Inflammatory macrophage (primary cell): ENCODE measurements around the gene IQGAP2.
"Not testable (repeated sequence)": the region's sequence is repeated elsewhere in the genome, so short reads cannot be mapped to it uniquely, and the experiment has no call there.

Experiments used
- DNase-seq, 2 donors: peaks; one replicate each; pipeline ENCODE4 v3.0.0-alpha.2; 2020 to 2022

The IQGAP2 gene

DNA sequence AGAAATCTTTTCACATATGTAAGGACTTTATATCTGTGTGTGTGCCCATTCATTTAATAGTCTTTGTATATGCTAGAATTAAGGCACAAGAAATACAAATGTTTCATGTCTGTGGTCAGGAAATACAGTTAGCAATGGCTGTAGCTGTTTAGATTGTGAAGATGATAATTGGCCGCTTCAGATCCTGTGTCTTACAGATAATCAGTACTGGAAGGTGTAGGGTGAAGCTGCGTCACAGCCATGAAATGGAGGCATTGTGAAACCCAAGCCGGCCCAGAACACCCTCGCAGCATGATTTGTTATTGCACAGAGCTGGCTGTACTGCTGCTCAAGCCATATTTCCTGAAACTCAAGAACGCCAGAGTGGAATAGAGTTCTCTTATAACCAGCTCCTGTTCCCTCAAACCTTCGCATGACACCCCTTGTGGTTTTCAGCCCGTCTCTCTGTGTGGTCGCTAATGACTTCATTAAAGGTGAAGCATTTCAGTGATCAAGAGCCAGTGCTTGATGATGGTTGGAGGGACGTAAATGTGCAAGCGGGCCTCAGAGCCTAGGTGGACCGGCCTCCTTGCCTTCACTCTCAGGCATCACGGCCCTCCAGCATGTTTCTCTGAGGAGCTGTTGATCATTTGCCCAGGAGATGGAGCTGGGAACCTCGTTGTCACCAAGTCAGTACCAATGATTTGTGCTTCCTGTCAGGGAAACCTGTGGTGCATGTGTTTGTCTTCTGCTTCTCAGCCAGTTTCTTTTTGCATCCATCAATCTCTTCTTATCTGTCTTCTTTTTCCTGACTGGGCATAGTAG, 140.0 kb downstream of the IQGAP2 start:
- DNase-seq, result peak; percentile 83 to 91

DNA sequence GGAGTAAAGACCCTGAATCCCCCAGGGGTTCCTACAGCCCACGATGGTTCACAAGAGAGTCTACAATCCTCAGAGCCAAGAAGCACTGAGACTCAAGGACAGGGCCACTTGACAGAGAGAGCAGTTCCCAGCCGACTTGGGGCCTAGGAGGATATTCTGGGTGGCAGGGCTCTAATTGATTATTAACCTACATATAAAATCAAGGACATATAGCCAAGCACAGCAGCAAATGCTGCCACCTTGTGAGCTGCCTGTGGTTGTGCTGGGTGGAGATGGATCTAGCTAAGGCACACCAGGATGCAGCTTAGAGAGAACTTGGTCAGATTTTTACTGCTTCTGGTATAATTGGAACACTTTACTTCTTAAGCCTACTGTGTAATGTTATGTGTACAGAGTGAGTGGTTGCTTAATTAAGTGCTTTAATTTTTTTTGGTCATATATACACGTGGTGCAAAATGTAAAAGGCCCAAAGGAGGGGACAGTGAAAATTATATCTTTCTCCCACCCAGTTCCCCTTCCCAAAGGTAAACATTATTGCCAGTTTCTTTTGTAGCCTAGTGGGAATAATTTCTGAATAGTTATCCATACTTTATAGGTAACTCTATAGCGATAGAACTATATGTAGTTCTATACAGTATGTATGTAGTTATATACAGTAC, 141.3 kb downstream of the IQGAP2 start:
- DNase-seq, result peak; percentile 66 to 70

DNA sequence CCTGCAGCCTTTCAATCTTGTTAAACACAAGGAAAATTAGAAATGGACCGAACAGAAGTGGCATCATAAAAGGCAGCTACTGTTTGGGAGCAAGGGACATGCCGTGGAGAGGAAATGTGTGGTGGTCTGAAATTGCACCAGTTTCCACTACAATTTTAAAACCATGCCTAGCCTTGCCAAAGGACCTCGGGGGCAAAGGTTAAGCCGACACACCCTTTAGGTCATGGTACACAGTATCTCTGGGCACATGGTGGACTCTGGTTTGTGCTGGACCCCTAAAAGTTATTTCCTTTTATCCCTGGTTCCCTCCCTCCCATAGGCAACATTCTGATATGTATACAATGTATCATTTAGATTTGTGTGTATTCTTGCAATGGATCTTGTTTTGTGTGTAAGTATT, 142.1 kb downstream of the IQGAP2 start:
- DNase-seq, result no peak

DNA sequence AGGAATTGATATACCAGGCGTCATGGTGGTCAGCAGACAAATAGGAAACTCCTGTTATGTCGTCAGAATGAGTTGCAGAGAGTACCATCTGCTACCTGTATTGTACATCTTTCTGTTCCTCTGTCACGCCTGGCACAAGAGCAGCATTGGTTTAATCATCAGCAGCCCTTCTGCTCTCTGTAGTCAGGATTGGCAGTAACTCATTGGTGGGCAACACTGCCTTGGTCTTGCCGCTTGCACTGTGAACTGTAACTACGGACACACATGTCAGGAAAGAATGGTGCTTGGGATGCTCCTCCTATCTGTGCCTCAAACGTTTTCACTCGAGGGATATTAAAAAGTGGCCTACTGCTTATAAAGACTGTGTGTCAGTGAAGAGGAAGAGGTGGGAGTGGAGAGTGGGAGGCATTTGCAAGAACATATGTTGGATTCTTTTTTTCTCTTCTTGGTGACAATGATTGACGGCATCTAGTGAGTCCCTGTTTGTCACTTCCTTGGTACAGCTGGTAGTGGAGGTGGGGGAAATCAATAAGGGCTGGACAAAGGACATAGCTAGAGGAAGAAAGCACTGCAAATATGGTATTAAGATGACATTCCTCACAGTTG, 143.5 kb downstream of the IQGAP2 start:
- peak; percentile 76 to 92 for DNase-seq

DNA sequence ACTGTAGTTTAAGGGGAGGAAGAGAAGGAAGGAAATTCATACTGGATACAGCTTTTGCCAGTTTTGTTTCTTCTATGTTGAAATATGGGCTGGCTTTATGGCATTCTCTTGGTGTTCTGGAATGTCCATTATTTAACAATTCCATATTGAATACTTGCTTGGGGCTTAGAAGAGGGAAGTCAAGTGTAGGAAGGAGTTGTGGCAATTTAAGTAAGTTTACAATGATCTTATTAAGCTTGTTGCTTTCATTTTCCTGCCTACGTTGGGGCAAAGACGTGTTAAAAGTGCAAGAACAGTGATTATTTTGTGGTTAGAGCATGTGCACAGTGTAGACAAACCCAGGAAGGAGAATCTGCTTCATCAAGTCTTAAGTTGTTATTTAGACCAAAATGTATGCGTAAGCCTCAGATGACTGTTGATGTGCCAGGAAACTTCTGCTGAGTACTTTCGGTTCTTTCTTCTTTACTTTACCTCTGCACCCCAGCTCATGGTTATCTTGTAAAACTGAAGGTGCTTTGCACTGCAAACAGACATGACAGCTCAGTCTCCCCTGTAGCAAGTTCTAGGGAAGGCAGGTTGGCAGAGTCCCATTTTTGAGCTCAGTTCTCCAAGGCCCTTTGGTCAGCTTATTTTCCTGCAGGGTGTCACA, 144.3 kb downstream of the IQGAP2 start:
- DNase-seq, result peak; percentile 92

DNA sequence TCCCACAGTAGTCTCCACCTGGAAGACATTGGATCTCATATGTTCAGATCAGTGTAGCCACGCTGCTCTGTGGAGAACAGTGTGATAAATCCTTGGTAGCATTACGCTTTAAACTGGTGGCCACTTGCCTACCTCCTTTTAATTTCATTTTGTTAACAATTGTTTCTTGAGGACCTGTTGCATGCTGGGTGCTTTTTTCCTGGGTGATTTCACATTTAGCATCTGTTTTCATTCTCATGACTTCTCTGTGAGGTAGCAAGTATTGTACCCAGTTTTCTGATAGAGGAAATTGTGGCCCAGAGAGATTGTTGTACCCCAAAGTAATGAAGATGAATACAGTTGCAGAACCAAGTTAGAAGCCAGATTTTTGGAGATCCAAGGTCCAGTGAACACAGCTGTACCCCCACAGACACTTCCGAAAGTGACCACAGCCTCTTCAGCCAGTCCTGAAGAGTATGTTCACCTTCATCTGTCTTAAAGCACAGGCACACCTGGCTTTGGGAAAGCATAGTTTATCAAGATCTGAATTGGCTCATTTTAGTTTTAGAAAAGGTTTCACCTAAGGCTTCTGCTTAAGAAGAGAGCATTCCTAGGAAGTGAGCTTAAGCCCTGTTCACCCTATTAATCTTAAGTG, 144.9 kb downstream of the IQGAP2 start:
- DNase-seq, result peak in 1 of 2 donors; percentile 2

DNA sequence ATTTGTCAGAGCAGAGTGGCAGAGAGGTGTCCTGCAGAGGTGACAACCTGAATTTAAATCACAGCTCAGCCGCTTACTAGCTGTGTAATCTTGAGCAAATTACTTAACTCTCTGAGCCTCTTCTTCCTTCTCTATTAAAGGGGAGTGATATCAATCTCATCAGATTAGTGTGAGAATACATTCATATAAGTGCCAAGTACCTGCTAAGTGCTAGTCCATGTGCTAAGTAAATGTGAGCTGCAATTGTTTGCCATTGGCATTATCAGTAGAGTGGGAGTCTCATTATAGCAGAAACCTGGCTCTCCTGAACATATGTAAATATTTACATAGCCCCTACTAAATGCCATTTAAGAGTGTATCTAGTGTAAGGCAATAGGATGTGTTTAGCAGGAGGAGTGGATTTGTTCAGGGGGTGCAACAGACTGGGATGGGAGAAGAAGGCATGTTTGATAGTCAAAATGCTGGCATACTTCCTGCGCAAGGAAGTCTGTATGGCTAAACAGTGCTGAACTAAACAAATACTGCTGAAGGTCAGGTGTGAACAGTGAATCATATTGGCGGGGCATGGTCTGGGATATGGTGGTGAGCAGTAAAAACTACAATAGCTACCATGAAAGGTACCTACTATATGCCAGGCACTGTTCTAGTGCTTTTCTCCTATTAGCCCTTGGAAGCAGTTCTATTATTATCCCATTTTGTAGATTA, 145.6 kb downstream of the IQGAP2 start:
- no peak for DNase-seq

DNA sequence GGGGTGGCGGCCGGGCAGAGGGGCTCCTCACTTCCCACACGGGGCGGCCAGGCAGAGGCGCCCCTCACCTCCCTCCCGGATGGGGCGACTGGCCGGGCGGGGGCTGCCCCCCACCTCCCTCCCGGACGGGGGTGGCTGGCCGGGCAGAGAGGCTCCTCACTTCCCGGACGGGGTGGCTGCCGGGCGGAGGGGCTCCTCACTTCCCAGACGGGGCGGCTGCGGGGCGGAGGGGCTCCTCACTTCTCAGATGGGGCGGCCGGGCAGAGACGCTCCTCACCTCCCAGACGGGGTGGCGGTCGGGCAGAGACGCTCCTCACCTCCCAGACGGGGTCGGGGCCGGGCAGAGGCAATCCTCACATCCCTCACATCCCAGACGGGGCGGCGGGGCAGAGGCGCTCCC, 147.8 kb downstream of the IQGAP2 start:
- not testable (repeated sequence) for DNase-seq

DNA sequence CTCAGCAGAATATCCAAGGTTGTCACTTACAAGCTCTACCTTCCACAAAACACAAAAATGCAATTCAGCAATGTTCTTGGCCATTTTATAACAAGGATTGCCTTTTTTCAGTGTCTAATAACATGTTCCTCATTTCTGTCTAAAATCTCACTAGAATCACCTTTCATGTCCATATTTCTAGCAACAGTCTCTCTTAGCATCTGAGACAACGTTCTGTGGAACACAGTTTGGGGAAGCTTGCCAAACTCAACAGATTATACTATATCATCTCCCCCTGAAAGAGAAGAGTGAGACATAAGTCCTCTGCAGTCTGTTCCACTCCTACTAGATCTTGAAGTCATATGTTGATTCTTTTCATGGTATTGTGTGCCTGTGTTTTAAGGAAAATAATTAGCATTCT, 149.5 kb downstream of the IQGAP2 start:
- DNase-seq, result peak in 1 of 2 donors; percentile 18

DNA sequence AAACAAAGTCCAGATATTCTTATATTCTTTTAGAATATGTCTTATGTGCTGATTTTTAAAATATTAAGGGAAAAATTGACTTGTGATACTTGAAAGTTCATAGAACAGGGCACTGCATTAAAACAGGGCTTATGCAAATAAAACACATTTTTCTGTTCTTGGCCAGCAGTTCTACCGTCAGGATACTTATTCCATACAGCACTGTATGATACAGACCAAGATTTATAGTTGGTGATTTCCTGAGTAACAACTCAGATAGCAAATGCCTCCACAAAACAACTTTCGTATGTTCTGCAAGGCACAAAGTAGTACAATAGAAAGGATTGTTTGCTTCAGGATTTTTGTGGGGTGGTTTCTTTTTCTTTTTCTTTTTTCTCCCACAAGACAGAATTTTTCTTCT, 150.2 kb downstream of the IQGAP2 start:
- DNase-seq, result no peak

DNA sequence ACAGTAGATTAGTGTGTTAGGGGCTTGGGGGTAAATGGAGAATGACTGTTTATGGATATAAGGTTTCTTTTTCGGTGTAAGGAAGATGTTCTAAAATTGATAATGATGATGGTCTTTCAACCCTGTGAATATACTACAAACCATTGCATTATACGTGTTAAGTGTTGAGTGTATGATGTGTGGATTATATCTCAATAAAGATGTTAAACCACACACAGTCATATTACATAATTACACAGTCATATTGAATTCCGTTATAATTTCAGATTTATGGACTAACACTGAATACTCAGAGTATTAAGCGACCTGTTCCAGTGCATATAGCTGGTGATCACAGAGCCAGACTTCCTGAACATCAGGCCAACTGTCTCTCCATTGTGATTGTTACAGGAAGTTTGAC, 152.0 kb downstream of the IQGAP2 start:
- no peak for DNase-seq

DNA sequence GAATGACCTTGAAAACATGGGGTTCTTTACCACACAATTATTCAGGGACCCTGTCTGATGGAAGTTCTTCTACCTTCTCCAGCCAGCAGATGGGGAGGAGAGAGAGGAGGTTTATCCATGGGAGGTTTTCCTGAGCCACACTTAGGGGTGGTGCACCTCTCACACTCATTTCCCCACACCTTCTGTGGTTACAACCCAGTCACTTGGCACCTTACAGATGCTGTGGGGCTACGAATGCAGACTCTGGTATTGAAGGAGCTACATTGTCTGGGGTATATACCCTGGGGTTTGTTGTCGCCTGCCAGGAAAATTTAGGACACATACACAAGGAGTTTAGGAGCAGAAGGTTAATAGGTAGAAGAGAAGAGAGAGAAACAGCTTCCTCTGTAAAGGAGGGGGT, 152.6 kb downstream of the IQGAP2 start:
- no peak for DNase-seq

DNA sequence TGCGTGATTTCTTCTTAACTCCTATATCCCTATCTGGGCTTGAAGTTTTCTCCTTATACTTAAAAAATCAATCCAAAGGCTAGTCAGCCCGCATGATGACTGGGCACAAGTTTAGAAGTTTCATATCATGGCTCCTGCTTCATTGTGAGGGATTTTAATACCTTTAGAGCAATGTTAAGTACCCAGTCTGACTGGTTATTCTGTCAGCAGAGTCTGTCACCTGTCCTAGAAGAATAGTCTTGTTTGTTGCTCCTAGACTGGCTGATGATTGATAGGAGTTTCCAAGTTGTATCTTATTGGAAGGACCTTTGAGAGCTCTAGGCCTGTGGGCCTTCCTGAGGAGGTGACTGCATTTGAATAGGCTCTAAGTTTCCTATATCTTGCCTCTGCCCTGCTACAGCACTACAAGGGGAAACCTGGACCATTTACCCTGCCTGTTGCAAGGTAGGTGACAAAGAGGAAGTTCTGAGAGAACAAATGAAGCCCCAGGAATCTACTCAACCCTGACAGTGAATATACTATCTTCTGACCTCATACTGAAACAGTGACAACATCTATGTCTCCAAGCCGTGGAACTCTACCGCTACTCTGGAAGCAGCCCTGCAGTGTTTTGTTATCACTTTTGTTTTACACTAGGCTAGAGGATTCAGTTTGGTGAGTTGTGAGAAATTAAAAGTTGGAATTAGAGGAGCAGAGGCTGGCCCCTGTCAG, 153.6 kb downstream of the IQGAP2 start:
- no peak for DNase-seq

DNA sequence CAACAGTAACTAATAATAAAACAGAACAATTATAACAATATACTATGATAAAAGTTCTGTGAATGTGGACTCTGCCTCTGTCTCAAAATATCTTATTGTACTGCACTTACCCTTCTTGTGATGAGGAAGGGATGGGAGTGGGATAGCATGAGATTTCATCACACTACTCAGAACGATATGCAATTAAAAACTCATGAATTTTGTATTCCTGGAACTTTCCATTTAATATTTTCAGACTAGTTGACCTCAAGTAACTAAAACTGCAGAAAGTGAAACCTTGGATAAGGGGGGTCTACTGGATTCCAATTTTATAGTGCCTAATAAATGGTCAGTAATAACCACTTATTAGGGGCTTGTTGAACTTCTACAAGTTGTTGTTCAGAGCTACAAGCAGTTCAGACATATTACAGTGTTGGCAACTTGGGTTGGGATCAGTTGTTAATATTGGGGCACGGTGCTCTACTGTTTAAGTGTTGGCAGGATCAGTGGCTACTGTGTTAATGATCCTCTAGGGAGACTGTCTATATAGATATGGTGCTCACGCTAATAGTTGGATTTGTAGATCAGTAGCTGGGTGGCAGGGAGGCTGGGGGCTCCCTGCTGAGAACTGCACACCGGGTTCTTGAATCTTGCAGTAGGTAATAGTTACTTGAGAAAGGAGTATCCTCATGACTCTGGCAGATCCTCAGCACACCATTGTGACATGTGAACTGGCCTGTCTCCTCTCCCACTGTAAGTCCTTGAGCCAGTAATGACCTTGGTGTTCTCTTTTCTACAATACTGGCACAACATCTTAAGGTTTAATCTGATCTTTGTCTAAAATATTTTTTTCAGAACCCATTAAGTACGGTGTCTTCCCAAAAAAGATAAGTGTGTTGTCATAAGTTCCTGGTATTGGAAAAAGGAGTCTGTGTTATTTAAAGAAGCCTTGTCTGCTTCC, 158.1 kb downstream of the IQGAP2 start:
- no peak for DNase-seq

DNA sequence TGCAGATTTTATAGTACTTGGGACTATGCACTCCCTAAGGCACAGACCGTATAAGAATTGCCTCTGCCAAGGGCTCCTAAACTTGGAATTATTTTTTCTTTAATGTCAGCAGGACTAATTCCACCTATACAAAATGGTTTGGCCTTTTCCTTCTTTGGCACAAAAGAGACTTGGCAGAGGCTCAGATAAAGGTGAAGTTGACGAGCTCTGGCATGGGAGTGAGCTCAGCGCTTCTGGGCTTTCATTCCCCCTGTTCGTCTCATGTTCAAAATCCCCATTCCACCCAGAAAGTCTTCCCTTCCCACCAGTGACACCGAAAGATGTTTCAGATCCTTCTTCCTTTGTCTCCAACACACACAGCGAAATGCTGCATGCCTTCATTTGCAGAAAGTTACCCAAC, 158.9 kb downstream of the IQGAP2 start:
- DNase-seq, result no peak

DNA sequence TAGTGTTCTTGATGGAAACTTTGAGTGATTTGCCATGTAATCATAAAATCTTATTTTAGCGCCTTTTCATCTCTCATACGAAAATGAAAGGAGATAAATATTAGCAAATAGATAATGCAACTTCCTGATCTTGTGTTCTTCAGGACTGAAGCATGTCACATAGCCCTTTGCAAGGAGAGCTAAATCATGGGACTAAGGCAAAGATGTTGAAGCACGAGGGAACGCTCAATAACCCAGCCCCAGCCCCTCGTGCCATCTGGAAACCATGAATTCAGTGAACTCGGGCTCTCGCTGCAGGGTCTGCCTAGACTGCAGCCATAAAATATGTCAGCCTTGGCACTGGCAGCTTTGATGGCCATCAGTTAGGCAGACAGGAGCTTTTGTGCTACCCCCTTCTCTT, 161.9 kb downstream of the IQGAP2 start:
- peak; percentile 52 to 60 for DNase-seq

DNA sequence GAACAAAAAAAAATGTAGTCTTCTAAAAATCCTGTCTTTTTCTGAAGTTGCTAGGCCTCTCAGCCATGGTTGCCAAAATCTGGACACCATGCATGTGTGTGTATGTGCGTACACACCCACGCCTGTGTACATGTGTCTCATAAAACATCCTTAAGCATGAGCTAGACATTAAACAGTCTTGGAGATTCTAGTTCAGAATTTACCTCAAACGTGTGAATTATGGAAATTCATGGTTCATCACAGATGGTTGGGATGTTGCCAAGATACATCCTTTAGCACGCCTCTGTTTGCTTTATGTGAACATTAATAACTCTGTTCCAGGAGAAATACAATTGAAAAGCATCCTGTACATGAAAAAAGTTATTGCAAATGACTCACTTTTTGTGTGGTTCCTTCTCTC, 167.1 kb downstream of the IQGAP2 start:
- no peak for DNase-seq

DNA sequence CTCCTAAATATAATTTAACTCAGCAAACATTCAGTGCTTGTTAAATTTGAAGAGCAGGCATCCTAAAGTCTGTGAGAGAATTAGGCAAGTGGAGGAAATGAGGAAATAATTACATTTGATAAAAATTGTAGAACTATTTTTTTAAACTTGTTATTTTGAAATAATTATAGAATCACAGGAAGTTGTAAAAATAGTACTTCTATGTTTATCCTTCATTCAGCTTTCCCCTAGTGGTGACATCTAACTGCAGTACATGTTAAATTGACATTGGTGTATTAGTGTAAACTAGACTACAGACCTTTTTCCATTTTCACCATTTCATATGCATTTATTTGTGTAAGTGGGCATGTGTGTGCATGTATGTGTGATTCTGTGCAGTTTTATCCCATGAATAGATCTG, 168.5 kb downstream of the IQGAP2 start:
- peak; percentile 11 to 80 for DNase-seq

DNA sequence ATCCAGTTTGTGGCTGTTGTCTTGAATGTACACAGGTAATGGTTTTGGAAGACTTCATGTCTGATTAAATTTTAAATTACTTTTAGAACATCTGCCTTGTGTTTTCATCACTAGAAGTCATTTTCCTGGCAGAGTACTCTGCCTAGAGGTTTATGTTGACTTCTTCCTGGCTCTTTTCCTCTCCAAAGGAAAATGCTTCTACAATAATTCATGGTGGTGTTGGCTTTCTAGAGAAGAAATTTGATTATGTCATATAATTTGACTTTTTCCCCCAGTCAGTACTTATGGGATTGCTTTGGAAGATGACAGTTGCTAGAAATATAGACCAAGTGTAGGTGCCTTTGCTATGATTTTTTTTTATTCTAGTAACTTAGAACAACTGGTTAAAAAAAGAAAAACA, 173.4 kb downstream of the IQGAP2 start:
- no peak for DNase-seq

DNA sequence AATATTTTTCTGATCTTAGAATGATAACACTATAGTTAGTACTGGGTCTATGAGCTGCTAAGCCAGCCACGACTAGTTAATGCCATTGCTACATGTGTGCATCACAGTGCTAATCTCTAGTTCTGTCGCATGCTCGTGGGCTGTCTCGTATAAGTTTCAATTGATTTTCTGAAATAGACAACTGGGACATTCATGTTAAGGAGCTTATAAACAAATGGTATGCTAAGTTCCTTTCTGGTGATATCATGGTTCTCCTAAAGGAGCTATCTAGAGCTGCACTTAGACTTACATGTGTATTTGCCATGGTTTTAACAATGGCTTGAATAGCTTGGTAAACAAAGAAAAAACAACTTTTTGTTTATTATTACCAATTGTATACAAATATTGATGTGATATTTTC, 173.9 kb downstream of the IQGAP2 start:
- no peak for DNase-seq
